ENCODE measurements around the gene MEN1.

MEN1 gene

GRCh38 chr11:64765851-64766665 is 44.3 kb downstream of the MEN1 start:
- Histone ChIP-seq H3K36me3 (ENCODE audit: insufficient read depth) (peaks cover 33% of the 10 kb centered on the region; the same call in 1 of the 2 replicates), H3K79me2 (ENCODE audit: insufficient read depth, low read depth) (peaks cover 25% of the 10 kb centered on the region; the same call in 1 of the 2 replicates), H3K4me1 (ENCODE audit: low read depth, poor library complexity, severe bottlenecking) (peaks cover 16% of the 10 kb centered on the region), H2AFZ (ENCODE audit: low read depth) (no peak overlapping the region), H3K27ac (no peak overlapping the region), H4K20me1 (ENCODE audit: insufficient read depth) (peaks cover 14% of the 10 kb centered on the region; the same call in 1 of the 2 replicates), H3K4me3 (IDR thresholded peaks at IDR 0.05; ENCODE audit: insufficient read depth, low read depth, low read length) (no peak overlapping the region), H3K4me2 (no peak overlapping the region), H3K27me3 (ENCODE audit: insufficient read depth, low read depth) (no peaks in the 10 kb centered on the region), H3K9ac (no peak overlapping the region)
- TF ChIP-seq CTCF (conservative IDR thresholded peaks at IDR 0.05; ENCODE audit: low read depth, low read length) = no peak

GRCh38 chr11:64765291-64765850 is 45.0 kb downstream of the MEN1 start:
- Histone ChIP-seq H3K9ac (no peak overlapping the region), H2AFZ (ENCODE audit: low read depth) (no peak overlapping the region), H4K20me1 (ENCODE audit: insufficient read depth) (peaks cover 9% of the 10 kb centered on the region; the same call in 1 of the 2 replicates), H3K79me2 (ENCODE audit: insufficient read depth, low read depth) (peaks cover 19% of the 10 kb centered on the region; the same call in 1 of the 2 replicates), H3K27me3 (ENCODE audit: insufficient read depth, low read depth) (no peaks in the 10 kb centered on the region), H3K4me2 (no peak overlapping the region), H3K36me3 (ENCODE audit: insufficient read depth) (peaks cover 26% of the 10 kb centered on the region; the same call in 1 of the 2 replicates), H3K27ac (no peak overlapping the region), H3K4me3 (IDR thresholded peaks at IDR 0.05; ENCODE audit: insufficient read depth, low read depth, low read length) (no peak overlapping the region), H3K4me1 (ENCODE audit: low read depth, poor library complexity, severe bottlenecking) (peaks cover 14% of the 10 kb centered on the region)
- TF ChIP-seq CTCF (conservative IDR thresholded peaks at IDR 0.05; ENCODE audit: low read depth, low read length) = no peak

- H3K27ac ChIP-seq = no peak overlapping the region
- peaks cover 14% of the 10 kb centered on the region for H3K4me1 ChIP-seq (ENCODE audit: low read depth, poor library complexity, severe bottlenecking)
These were observed 45.6 kb downstream of the MEN1 start for GRCh38 chr11:64764753-64765152.

More at GRCh38 chr11:64764753-64765152, 45.6 kb downstream of the MEN1 start:
- no peak overlapping the region for H2AFZ ChIP-seq (ENCODE audit: low read depth)
- peaks cover 9% of the 10 kb centered on the region; the same call in 1 of the 2 replicates for H4K20me1 ChIP-seq (ENCODE audit: insufficient read depth)
- H3K27me3 ChIP-seq (ENCODE audit: insufficient read depth, low read depth) = no peaks in the 10 kb centered on the region
- H3K79me2 ChIP-seq (ENCODE audit: insufficient read depth, low read depth) = 0 out of 2 replicates have a peak, but pooled peaks cover 12% of the 10 kb centered on the region
- no peak overlapping the region for H3K9ac ChIP-seq
- H3K4me2 ChIP-seq = no peak overlapping the region
- H3K4me3 ChIP-seq (IDR thresholded peaks at IDR 0.05; ENCODE audit: insufficient read depth, low read depth, low read length) = no peak overlapping the region
- no peak for TF ChIP-seq CTCF (conservative IDR thresholded peaks at IDR 0.05; ENCODE audit: low read depth, low read length)
- peaks cover 20% of the 10 kb centered on the region; the same call in 1 of the 2 replicates for H3K36me3 ChIP-seq (ENCODE audit: insufficient read depth)
